Activated T-cell treated with anti-CD3 and anti-CD28 coated beads, Interleukin-2, amount 50 U/mL, for 72 hours (primary cell): ENCODE results near the gene ETS2. TPM values are rescaled to one million over a fixed set of nuclear protein-coding genes. Genes with fewer than 3 reads are reported as not detected.

Source experiments
- ATAC-seq, 2 donors: fragments of 150-1000 bp; cut with Tn5 transposase; replicated peaks in 1 of 2; 2 replicates each; pipeline ENCODE4 v1.10.0; 2021; ENCODE audit warnings: moderate library complexity in 2 of 2, mild to moderate bottlenecking in 1 of 2
- DNase-seq, 2 donors: peaks; one replicate each; pipeline ENCODE4 v3.0.0; 2021 to 2022; ENCODE audit warnings: mixed read lengths in 1 of 2
- H3K27ac Mint-ChIP-seq: one replicate; pipeline ENCODE4 v1.8.0; 2022; ENCODE audit warnings: mild to moderate bottlenecking, moderate library complexity, mixed read lengths
- H3K27me3 Mint-ChIP-seq: one replicate; pipeline ENCODE4 v1.8.0; 2022; ENCODE audit warnings: low read depth, mixed read lengths
- H3K36me3 Mint-ChIP-seq, 2 donors: one replicate each; pipeline ENCODE4 v1.8.0; 2022; ENCODE audit warnings: mixed read lengths in 2 of 2, mild to moderate bottlenecking in 1 of 2; ENCODE audit not compliant: insufficient read depth in 2 of 2
- H3K4me1 Mint-ChIP-seq: one replicate; pipeline ENCODE4 v1.8.0; 2022; ENCODE audit warnings: low read depth, mixed read lengths
- H3K4me3 Mint-ChIP-seq, 2 donors: one replicate each; pipeline ENCODE4 v1.8.0; 2022; ENCODE audit warnings: mild to moderate bottlenecking in 2 of 2, mixed read lengths in 2 of 2, moderate library complexity in 2 of 2
- H3K9me3 Mint-ChIP-seq, 2 donors: one replicate each; pipeline ENCODE4 v1.8.0; 2022; ENCODE audit warnings: mixed read lengths in 2 of 2
- total RNA-seq, 2 donors: library from RNA; stranded (reverse); gene quantifications; one replicate each; pipeline ENCODE4 v1.2.3, GENCODE V29; 2022

Gene ETS2
- total RNA-seq, 2 donors from 2014 or later, result 122 to 134 TPM

GRCh38 chr21:38771536-38771935, 34.2 kb upstream of the ETS2 start:
- Mint-ChIP-seq H3K4me3 (no peak overlapping the region), H3K27ac (no peak overlapping the region), H3K9me3 (peaks cover 0 to 2% of the 10 kb centered on the region in 2 donors), H3K4me1 (peaks cover 87% of the 10 kb centered on the region), H3K27me3 (peaks cover 7% of the 10 kb centered on the region), H3K36me3 (peaks cover 0 to 3% of the 10 kb centered on the region in 2 donors)
- no peak for DNase-seq
- ATAC-seq, result no peak

- ATAC-seq (no peak), DNase-seq (no peak)
- H3K27me3 Mint-ChIP-seq, result peaks cover 10% of the 10 kb centered on the region
- no peak overlapping the region for H3K27ac Mint-ChIP-seq
- peaks cover 0 to 2% of the 10 kb centered on the region in 2 donors for H3K9me3 Mint-ChIP-seq
- peaks cover 87% of the 10 kb centered on the region for H3K4me1 Mint-ChIP-seq
- peak overlapping the region; percentile 55 to 58 for H3K4me3 Mint-ChIP-seq
- H3K36me3 Mint-ChIP-seq, result peaks cover 0 to 3% of the 10 kb centered on the region in 2 donors
Measured at GRCh38 chr21:38772646-38773045, 33.1 kb upstream of the ETS2 start.

GRCh38 chr21:38773099-38774061, 32.3 kb upstream of the ETS2 start:
- H3K4me3 Mint-ChIP-seq, result peak overlapping the region; percentile 58 to 59
- peaks cover 87% of the 10 kb centered on the region for H3K4me1 Mint-ChIP-seq

GRCh38 chr21:38774152-38774551, 31.6 kb upstream of the ETS2 start:
- no peak for DNase-seq
- no peak for ATAC-seq
- no peak overlapping the region for H3K4me3 Mint-ChIP-seq
- H3K9me3 Mint-ChIP-seq, result peaks cover 6 to 7% of the 10 kb centered on the region in 2 donors
- H3K36me3 Mint-ChIP-seq, result peaks cover 8 to 10% of the 10 kb centered on the region in 2 donors
- H3K4me1 Mint-ChIP-seq, result peaks cover 80% of the 10 kb centered on the region
- peaks cover 10% of the 10 kb centered on the region for H3K27me3 Mint-ChIP-seq
- no peak overlapping the region for H3K27ac Mint-ChIP-seq

More at GRCh38 chr21:38773099-38774061, 32.3 kb upstream of the ETS2 start:
- ATAC-seq (peak; percentile 61 to 62), DNase-seq (peak; percentile 39 to 60)
- H3K9me3 Mint-ChIP-seq, result peaks cover 2 to 4% of the 10 kb centered on the region in 2 donors
- H3K36me3 Mint-ChIP-seq, result peaks cover 4% of the 10 kb centered on the region in 2 donors
- H3K27me3 Mint-ChIP-seq, result peaks cover 10% of the 10 kb centered on the region
- no peak overlapping the region for H3K27ac Mint-ChIP-seq

- no peak for ATAC-seq
- H3K9me3 Mint-ChIP-seq, result peaks cover 6 to 8% of the 10 kb centered on the region in 2 donors
- peaks cover 78% of the 10 kb centered on the region for H3K4me1 Mint-ChIP-seq
Measured at GRCh38 chr21:38774586-38775285, 31.0 kb upstream of the ETS2 start.

GRCh38 chr21:38775733-38776132, 30.0 kb upstream of the ETS2 start:
- no peak for DNase-seq
- H3K27ac Mint-ChIP-seq, result no peak overlapping the region
- peaks cover 78% of the 10 kb centered on the region for H3K4me1 Mint-ChIP-seq
- peaks cover 10% of the 10 kb centered on the region for H3K27me3 Mint-ChIP-seq
- H3K36me3 Mint-ChIP-seq, result peaks cover 8 to 16% of the 10 kb centered on the region in 2 donors
- no peak for ATAC-seq
- no peak overlapping the region for H3K4me3 Mint-ChIP-seq
- H3K9me3 Mint-ChIP-seq, result peaks cover 6 to 8% of the 10 kb centered on the region in 2 donors

More at GRCh38 chr21:38774586-38775285, 31.0 kb upstream of the ETS2 start:
- H3K36me3 Mint-ChIP-seq, result peaks cover 8 to 16% of the 10 kb centered on the region in 2 donors
- no peak overlapping the region for H3K4me3 Mint-ChIP-seq
- DNase-seq, result no peak
- peaks cover 10% of the 10 kb centered on the region for H3K27me3 Mint-ChIP-seq
- no peak overlapping the region for H3K27ac Mint-ChIP-seq

- Mint-ChIP-seq H3K9me3 (peaks cover 11 to 17% of the 10 kb centered on the region in 2 donors), H3K4me1 (peaks cover 81% of the 10 kb centered on the region), H3K36me3 (peaks cover 17 to 23% of the 10 kb centered on the region in 2 donors), H3K27me3 (peaks cover 10% of the 10 kb centered on the region), H3K27ac (peak overlapping the region; percentile 72), H3K4me3 (peak overlapping the region; percentile 12 to 76)
- peak; percentile 40 to 46 for DNase-seq
- peak; percentile 58 to 59 for ATAC-seq
Measured at GRCh38 chr21:38777015-38777414, 28.7 kb upstream of the ETS2 start.

- no peak for ATAC-seq
- Mint-ChIP-seq H3K4me1 (peaks cover 76% of the 10 kb centered on the region), H3K27ac (peak overlapping the region; percentile 72), H3K9me3 (peaks cover 13 to 19% of the 10 kb centered on the region in 2 donors), H3K27me3 (peaks cover 10% of the 10 kb centered on the region), H3K36me3 (peaks cover 22 to 28% of the 10 kb centered on the region in 2 donors), H3K4me3 (peak overlapping the region; percentile 12 to 76)
- peak in 1 of 2 donors; percentile 28 for DNase-seq
Measured at GRCh38 chr21:38777531-38777930, 28.2 kb upstream of the ETS2 start.

GRCh38 chr21:38780879-38781278, 24.9 kb upstream of the ETS2 start:
- Mint-ChIP-seq H3K4me1 (peaks cover 51% of the 10 kb centered on the region), H3K36me3 (peaks cover 26 to 41% of the 10 kb centered on the region in 2 donors), H3K27ac (peak overlapping the region; percentile 0), H3K27me3 (peaks cover 15% of the 10 kb centered on the region), H3K9me3 (peaks cover 17 to 19% of the 10 kb centered on the region in 2 donors), H3K4me3 (peak overlapping the region; percentile 13 to 45)
- ATAC-seq (peak; percentile 80 to 81), DNase-seq (peak; percentile 30 to 35)

GRCh38 chr21:38784458-38785266, 21.1 kb upstream of the ETS2 start:
- H3K4me3 Mint-ChIP-seq, result no peak overlapping the region
- H3K27me3 Mint-ChIP-seq, result peaks cover 5% of the 10 kb centered on the region
- peaks cover 32% of the 10 kb centered on the region for H3K4me1 Mint-ChIP-seq
- no peak overlapping the region for H3K27ac Mint-ChIP-seq
- peaks cover 11 to 12% of the 10 kb centered on the region in 2 donors for H3K9me3 Mint-ChIP-seq
- no peak for DNase-seq
- H3K36me3 Mint-ChIP-seq, result peaks cover 18 to 29% of the 10 kb centered on the region in 2 donors
- ATAC-seq, result no peak

GRCh38 chr21:38785483-38785882, 20.2 kb upstream of the ETS2 start:
- Mint-ChIP-seq H3K27ac (no peak overlapping the region), H3K36me3 (peaks cover 18 to 28% of the 10 kb centered on the region in 2 donors), H3K9me3 (peaks cover 11 to 12% of the 10 kb centered on the region in 2 donors), H3K27me3 (peaks cover 5% of the 10 kb centered on the region), H3K4me1 (peaks cover 24% of the 10 kb centered on the region), H3K4me3 (no peak overlapping the region)
- ATAC-seq (no peak), DNase-seq (no peak)

GRCh38 chr21:38787016-38787415, 18.7 kb upstream of the ETS2 start:
- H3K27ac Mint-ChIP-seq, result no peak overlapping the region
- H3K36me3 Mint-ChIP-seq, result peaks cover 8 to 19% of the 10 kb centered on the region in 2 donors
- DNase-seq (no peak), ATAC-seq (no peak)
- H3K4me3 Mint-ChIP-seq, result no peak overlapping the region
- peaks cover 3 to 6% of the 10 kb centered on the region in 2 donors for H3K9me3 Mint-ChIP-seq
- H3K27me3 Mint-ChIP-seq, result peaks cover 5% of the 10 kb centered on the region
- H3K4me1 Mint-ChIP-seq, result peaks cover 19% of the 10 kb centered on the region
